GM19324 (cell line): ENCODE measurements around the gene AQP12B.
"Not testable (repeated sequence)": the region's sequence is repeated elsewhere in the genome, so short reads cannot be mapped to it uniquely, and the experiment has no call there.

Source experiments
- ATAC-seq: cut with Tn5 transposase; IDR thresholded peaks from one replicate; pipeline ENCODE4 v1.9.1; 2021; ENCODE audit warnings: mild to moderate bottlenecking, moderate library complexity; ENCODE audit not compliant: unreplicated experiment, low FRiP score

Gene AQP12B

GRCh38 chr2:240686460-240686859, 3.8 kb upstream of the AQP12B start:
- no peak for ATAC-seq

GRCh38 chr2:240685771-240686371, 3.2 kb upstream of the AQP12B start:
- ATAC-seq = no peak

- not testable (repeated sequence) for ATAC-seq
Measured at GRCh38 chr2:240683980-240684728, 1.5 kb upstream of the AQP12B start.

GRCh38 chr2:240683329-240683979, 769 bp upstream of the AQP12B start:
- ATAC-seq = not testable (repeated sequence)

GRCh38 chr2:240680185-240680584, 2.5 kb downstream of the AQP12B start:
- ATAC-seq = not testable (repeated sequence)

GRCh38 chr2:240678909-240679308, 3.8 kb downstream of the AQP12B start:
- ATAC-seq = not testable (repeated sequence)

- ATAC-seq = not testable (repeated sequence)
Measured at GRCh38 chr2:240678043-240678442, 4.6 kb downstream of the AQP12B start.

GRCh38 chr2:240675345-240675744, 7.3 kb downstream of the AQP12B start:
- ATAC-seq = not testable (repeated sequence)

GRCh38 chr2:240674461-240675184, 8.1 kb downstream of the AQP12B start:
- ATAC-seq = not testable (repeated sequence)

- ATAC-seq = no peak
Measured at GRCh38 chr2:240672701-240673190, 9.9 kb downstream of the AQP12B start.

GRCh38 chr2:240672076-240672700, 10.5 kb downstream of the AQP12B start:
- ATAC-seq = no peak

- ATAC-seq = no peak
Measured at GRCh38 chr2:240670950-240671349, 11.7 kb downstream of the AQP12B start.

- no peak for ATAC-seq
Measured at GRCh38 chr2:240670402-240670801, 12.3 kb downstream of the AQP12B start.

- ATAC-seq = no peak
Measured at GRCh38 chr2:240664622-240665021, 18.1 kb downstream of the AQP12B start.

GRCh38 chr2:240663546-240664190, 19.0 kb downstream of the AQP12B start:
- no peak for ATAC-seq

- ATAC-seq = no peak
Measured at GRCh38 chr2:240662681-240663080, 20.0 kb downstream of the AQP12B start.

- not testable (repeated sequence) for ATAC-seq
Measured at GRCh38 chr2:240659883-240660282, 22.8 kb downstream of the AQP12B start.

GRCh38 chr2:240655931-240656886, 26.5 kb downstream of the AQP12B start:
- no peak for ATAC-seq

- ATAC-seq = no peak
Measured at GRCh38 chr2:240651185-240651584, 31.5 kb downstream of the AQP12B start.
